NT2/D1 (cell line): Measurements from ENCODE around the gene CD300E.

Experiments
- SUZ12 ChIP-seq: IDR thresholded peaks from 2 replicates; pipeline ENCODE4 v1.6.1; 2011; ENCODE audit not compliant: insufficient read length, insufficient read depth; ENCODE audit errors: extremely low read depth
- YY1 ChIP-seq: IDR thresholded peaks from 2 replicates; pipeline ENCODE4 v1.6.1; 2011; ENCODE audit not compliant: insufficient read length, insufficient read depth
- ZNF274 ChIP-seq: IDR thresholded peaks from 2 replicates; pipeline ENCODE4 v1.6.1; 2011; ENCODE audit warnings: mild to moderate bottlenecking, low read depth, low read length

GRCh38 chr17:74623693-74624093, at the start of gene CD300E:
- TF ChIP-seq SUZ12 (no peak), YY1 (no peak), ZNF274 (no peak)
